Retina (tissue), 1 donor: ENCODE results near the gene PRKN.

Experiments used
- DNase-seq: peaks from one replicate; pipeline ENCODE4 v3.0.0-alpha.2; 2016

PRKN gene

GRCh38 chr6:162369091-162369490 lies 358.5 kb downstream of the PRKN start:
- DNase-seq: no peak

- no peak for DNase-seq
Measured at GRCh38 chr6:162364488-162364887, 363.1 kb downstream of the PRKN start.

DNA sequence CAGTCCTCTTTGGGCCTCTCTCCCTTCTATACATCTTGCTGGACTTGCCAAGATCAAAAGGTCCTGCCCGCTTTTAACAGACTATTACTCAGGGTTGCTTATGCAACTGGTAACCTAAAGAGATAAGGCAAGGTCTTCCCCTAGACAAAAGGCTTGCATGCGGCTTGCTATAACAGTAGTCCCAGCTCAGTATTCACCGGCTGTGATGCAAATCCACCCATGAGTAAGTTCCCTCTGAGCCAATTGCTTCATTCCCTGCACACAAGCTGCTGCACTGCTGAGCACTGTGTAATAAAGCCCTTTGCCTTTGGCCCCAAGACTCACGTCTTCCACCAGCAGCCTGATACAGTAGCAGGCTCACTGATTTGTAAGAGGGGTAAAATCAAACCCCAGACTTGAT lies 363.8 kb downstream of the PRKN start:
- DNase-seq: no peak

- DNase-seq: no peak
Measured at GRCh38 chr6:162360901-162361567, 366.5 kb downstream of the PRKN start.

DNA sequence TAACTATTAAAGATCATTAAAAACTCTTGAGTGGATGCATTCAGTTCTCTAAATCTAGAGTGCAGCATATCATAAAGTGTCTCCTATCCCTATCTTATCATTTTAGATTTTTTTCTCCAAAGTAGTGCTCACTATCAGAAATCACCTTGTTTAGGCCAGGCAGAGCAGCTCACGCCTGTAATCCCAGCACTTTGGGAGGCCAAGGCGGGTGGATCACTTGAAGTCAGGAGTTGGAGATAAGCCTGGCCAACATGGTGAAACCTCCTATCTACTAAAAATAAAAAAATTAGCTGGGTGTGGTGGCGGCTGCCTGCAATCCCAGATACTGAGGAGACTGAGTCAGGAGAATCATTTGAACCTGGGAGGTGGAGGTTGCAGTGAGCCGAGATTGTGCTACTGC lies 368.9 kb downstream of the PRKN start:
- DNase-seq: no peak

DNA sequence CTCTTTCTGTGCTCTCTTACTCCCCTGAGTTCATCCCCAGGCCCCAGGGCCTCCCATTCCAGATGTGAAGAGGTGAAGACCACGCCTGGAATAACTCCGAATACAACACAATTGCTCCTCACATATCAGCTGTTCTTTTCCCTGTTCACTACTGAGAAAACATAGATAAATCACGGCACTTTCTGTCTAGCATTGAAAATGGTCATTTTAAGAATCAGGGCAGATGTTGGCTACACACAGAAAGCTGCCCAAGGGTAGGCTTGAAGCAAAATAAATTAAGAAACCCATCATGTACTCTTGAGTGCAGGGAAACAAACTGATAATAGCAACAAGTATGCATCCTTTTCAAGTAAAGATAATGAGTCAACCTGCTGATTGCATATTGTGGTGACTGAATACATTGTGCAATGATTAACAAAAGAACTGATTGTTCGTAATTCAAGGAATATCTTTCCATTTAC lies 382.5 kb downstream of the PRKN start:
- DNase-seq: no peak

- no peak for DNase-seq
Measured at GRCh38 chr6:162344646-162345010, 382.9 kb downstream of the PRKN start.

DNA sequence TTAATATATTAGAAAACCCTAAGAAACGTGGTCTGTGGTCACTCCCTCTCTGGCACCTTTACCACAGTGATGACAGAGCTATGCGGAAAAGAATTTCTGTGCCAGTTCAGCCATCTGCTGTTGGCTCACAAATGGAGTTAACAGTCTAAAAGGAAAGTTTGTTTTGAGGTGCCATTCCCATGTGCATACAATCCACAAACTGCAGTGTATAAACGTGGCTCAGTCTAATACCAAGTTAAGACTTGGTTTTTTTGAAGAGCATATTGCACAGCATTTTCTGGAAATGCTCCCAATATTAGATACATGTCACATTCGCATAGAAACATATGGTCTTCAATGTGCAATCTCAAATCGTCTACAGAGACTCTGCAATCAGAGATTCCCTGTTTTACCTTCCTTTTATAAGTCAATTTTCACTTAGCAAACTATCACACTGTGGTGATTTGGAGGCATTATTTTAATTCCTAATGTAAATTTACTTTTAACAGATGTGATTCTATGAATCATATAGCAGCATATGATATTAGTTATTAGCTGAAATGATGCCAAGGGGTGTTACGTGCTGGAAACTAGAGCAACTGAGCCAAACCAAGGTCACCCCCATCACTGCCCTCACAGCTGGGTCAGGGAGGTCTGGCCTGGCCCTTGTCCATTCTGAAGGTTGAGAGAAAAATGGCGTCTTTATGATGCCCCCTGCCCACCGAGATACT lies 383.5 kb downstream of the PRKN start:
- no peak for DNase-seq

- DNase-seq: no peak
Measured at GRCh38 chr6:162343198-162343935, 384.2 kb downstream of the PRKN start.

DNA sequence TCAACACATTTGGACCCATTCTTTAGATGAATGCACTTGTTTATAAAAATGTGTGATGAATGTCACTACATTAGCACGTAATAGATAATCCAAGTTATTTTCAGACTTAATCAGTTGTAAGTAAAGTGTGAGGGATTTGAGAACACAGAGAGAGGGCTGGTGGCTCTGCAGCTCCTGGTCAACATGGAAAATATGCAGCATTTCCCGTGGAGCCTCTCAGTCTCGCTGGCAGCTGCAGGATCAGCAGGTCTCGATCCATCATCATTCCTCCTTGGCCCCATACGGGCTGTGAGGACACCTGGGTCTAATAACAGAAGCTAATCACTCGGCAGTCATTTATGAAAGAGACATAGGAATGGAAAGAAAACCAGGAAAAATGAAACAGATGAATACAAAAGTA lies 390.2 kb downstream of the PRKN start:
- DNase-seq: no peak

DNA sequence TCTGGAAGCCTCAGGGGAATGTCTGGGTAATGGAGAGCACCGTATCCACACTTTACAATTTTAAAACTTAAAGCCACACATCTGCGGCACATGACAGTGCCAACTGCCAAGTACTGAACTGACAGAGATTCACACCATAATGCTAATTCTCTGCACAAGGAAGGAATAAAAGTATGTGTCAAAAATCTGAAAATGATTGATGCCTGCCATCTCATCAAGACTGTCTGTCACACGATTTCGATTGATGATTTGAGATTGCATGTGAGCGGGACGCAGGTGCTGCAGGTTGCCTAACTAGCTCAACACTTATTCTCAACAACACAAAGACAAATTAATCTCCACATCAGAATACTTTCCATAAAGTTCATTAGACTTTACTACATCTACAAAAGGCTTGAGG lies 391.2 kb downstream of the PRKN start:
- DNase-seq: no peak

DNA sequence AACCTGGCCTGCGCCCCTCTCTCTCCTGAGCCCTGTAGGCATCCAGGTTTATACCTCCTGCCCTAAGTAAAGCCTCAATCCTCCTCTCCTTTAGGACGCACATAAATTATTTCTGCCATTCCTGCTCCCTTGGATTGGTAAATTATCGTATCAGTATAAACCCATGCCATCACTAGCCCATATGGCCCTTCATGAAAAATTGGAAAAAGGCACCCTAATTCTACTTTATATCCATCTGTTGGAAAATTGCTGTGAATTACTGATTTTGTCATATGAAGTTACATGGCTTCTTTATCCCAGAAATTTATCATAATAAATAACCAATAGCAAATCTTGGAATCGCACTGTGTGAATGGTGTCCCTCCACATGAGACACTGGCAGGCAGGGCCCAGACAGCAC lies 395.2 kb downstream of the PRKN start:
- no peak for DNase-seq

GRCh38 chr6:162331911-162332310 lies 395.7 kb downstream of the PRKN start:
- DNase-seq: no peak

DNA sequence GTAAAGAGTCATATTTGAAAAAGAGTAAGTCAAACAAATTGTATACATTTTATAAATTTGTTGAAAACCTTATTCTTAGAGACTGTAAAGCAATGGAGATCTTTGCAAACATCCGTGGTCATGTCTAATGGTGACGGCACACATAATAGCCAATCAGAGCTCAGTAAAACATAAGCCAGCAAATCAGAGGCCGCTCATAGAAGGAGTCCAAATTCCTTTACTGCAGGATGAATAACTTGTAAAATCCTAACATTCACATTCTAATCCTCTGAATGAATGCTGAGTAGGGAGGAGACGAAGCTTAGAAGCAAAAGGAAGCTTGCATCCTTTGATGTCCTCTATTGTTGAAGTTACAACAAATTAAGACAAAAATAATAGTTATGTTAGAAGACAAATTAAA lies 401.7 kb downstream of the PRKN start:
- no peak for DNase-seq

DNA sequence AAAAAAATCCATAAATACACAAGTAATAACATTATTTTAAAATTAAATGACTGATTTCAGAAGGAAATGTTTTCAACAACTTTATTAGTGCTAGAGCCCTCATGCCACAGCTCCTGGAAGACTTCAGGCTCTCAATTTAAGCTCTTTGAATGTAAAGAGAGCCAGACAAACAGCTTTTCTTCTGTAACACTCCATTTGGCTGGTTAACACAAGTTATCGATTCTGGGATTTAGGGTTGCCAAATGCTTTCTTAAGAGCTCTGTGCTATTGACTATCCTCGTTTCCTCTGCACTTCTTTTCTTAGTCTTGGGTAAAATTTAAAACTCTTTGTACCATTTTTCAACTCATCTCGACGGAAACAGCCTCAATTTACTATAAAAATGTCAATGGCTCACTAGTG lies 402.5 kb downstream of the PRKN start:
- no peak for DNase-seq

DNA sequence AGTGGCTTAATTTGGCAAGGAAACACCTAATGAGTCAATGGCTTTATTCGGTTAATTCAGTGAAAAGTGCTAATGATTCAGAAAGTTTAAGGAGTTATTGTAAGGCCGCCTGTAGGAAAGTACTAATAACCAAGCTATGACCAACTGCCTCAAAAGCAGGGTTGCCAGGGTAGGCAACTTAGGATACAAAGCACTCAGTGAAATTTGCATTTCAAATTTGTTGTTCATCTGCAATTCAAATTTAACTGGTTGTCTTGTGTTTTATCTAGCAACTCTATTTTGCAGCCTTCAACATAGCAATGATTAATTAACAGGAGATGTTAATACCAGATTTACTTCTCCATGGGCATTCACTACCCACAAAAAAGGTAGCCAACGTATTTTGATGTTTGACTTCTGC lies 412.3 kb downstream of the PRKN start:
- DNase-seq: no peak

DNA sequence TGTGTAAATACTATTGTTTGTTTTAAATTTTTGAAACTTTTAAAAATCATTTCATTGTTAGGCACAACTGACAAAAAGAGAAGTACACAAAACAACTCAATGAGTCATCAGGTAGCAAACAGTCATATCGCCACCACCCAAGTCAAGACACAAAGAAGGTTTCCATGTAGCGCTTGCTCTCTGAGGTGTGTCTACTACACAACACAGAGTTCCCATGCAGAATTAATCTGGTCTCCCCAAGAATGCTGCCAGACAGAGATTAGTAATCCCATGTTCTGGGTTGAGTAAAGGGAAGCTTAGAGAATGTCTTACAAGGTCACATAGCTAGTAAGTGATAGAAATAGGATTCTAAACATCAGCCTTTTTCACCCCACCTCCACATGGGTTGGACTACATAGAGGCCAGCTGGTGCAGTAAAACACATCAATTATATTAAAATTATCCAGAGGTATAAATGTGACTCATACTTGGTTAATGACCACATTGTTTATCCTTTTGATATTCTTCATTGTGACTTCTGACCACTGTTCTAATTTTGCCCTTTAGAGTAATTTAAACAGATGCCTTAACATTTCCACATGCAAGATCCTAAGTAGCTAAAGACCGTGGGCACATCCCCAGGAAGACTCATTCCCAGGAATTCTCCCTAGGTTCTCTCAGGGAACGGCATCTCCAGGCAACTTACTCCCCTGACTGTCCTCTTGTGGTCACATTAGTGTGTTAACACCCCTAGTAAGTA lies 413.5 kb downstream of the PRKN start:
- DNase-seq: no peak

- no peak for DNase-seq
Measured at GRCh38 chr6:162307865-162308264, 419.7 kb downstream of the PRKN start.

GRCh38 chr6:162306616-162307015 lies 420.9 kb downstream of the PRKN start:
- no peak for DNase-seq

DNA sequence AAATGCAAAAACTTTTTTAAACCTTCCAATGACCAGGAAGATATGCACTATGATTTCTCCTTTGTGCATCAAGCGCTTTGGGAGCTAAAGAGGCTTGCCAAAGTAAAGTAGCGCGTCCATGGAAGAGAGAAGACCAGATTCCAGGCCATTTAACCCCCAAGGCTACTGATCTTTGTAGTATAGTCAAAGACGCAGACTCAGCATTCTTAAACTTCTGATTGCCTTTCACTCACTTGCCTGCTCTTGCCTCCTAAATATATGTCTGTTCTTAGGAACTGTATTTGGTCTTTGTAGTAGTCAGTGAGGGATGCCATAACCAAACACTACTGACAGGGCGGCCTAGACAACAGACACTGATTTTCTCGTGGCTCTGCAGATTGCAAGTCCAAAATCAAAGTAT lies 426.4 kb downstream of the PRKN start:
- no peak for DNase-seq

GRCh38 chr6:162294029-162294428 lies 433.5 kb downstream of the PRKN start:
- no peak for DNase-seq

DNA sequence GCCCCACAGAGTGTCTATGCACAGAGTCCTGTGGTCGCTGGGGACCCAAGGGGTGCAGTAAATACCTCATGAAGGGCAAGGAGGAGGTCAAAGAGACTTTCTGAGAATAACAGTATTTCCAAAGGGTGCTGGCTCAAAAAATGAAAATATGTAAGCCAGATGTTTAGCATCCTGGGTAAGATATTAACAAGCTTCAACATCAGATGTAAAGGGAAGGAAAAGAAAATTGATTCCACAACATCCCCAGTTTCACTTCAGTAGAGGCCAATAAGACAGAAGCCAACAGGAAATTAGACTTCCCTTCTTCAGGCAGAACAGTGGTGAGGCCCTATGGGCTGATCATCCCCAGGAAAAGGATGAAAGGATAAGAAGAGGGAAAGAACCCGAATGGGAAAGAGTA lies 434.7 kb downstream of the PRKN start:
- no peak for DNase-seq

GRCh38 chr6:162290846-162291465 lies 436.6 kb downstream of the PRKN start:
- no peak for DNase-seq
